Islet of Langerhans (tissue), 1 donor: ENCODE results near the gene NOP56.

Experiments used
- FAIRE-seq: peaks from one replicate; lab custom pipeline; 2011; peaks lifted over from hg19 to GRCh38; lab: Jason Lieb, UNC

NOP56 gene

DNA sequence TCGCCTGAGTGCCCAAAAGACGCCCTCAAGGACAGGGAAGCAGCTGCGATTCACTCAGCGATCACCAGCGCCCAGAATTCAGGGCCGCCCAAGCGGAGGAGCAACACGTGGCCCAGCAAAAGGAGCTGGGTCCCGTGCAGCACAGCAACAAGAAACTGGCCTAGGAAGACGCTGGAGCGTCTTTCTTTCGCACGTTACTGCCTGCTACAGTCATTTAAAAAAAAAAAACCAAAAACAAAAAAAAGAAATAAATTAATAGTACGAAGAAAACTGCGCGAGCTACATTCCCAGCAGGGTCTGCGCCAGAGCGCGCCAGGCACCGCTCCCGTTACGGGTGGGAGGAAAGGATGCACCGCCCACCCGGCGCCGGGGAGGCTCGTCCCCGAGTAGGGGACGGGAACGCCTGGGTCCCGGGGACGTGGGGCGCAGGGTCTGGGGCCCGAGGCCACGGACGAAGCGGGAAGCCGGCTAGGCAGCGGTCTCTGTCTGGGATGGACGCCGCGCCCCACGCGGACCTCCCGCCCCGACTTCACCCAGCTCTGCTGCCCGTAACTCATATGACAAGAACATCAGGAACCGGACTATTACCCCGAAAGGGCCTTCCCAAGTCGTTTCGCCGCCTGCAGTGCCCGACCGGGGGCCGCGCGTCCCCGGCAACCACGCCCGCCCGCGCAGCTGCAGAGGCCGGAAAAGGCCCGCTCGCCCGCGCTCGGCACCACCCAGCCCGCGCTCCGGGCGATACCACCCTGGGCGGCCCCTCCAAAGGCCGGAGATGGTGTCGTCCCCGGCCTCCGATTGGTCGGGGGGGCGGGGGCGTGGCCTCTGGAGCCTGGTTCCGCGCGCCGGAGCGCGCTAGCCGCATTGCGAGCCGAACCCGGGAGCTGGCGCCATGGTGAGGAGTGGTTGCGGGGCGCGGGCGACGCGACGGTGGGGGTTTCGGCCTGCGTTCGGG, at the start of gene NOP56:
NOP56 (plus strand) TSS at position 861 of the 952 bp plus-strand sequence; CDS start at position 890, 29 bp downstream.
- FAIRE-seq = no peak

DNA sequence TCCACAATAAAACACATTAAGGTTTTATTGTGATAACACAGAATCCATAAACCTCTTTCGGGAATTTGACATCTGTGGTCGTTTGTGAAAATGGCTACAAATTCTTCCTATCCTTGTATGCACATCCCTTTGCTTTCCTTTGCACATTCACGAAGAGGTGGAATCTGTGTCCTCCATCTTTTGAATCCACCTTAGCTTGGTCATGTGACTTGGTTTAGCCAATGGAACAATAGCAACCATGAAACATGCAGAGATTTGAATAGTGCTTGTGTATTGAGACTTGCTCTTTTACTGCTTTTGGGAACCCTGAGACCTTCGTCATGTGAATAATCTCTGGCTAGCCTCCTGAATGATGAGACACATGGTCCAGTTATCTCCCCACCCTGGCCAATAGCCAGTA, 49.7 kb upstream of the NOP56 start:
- no peak for FAIRE-seq

- no peak for FAIRE-seq
Observed at GRCh38 chr20:2603816-2604505, 48.5 kb upstream of the NOP56 start.

DNA sequence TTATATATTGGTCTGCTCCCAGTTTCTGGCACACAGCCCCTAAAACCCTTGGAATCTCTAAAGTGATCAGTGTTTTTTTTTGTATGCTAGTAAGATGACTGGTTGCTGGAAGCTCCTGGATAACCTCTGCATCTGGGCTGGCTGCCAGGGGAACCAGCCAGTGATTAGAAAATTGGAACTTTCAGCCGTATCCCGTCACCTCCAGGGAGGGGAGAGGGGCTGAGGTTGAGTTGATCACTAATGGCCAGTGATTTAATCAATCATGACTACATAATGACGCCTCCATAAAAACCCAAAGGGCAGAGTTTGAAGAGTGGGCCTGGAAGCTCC, 48.0 kb upstream of the NOP56 start:
- FAIRE-seq = no peak

DNA sequence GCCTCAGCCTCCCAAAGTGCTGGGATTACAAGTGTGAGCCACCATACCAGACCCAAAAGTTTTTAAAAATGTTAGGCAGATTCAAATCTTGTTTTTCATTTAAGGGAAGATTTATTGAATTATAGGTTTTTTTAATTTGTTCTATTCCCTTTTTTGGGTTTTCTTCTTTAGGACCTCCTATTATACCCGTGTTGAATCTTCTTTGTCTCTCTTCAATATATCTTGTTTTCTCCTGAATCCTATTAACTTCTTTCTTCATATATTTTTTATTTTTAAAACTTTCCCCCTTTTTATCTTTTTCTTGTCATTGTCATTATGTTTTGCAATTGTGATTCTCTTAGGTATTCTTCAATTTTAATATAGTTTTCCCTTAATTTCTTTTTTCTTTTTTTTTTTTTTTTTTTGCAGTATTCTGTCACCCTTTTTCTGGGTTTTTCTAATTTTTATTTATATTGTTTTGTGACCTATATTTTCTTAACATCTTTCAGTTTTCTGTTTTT, 45.9 kb upstream of the NOP56 start:
- FAIRE-seq = no peak

DNA sequence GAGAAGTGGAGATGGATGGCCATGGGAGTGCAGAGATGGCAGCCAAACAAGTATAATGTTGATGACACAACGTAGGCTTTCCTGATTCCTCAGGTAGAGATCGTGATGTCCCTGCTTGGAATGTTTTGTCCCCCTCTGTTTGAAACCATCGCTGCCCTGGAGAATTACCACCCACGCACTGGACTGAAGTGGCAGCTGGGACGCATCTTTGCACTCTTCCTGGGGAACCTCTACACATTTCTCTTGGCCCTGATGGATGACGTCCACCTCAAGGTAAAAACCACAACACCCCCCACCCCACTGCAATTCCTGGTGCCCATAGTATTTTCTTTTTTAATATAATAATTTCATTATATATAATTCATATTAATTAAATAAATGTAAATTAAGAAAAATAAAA, 42.1 kb upstream of the NOP56 start:
- no peak for FAIRE-seq

- no peak for FAIRE-seq
Observed at GRCh38 chr20:2610941-2611720, 41.3 kb upstream of the NOP56 start.

- FAIRE-seq = no peak
Observed at GRCh38 chr20:2612073-2612472, 40.4 kb upstream of the NOP56 start.

GRCh38 chr20:2616634-2617033, 35.8 kb upstream of the NOP56 start:
- FAIRE-seq = no peak

DNA sequence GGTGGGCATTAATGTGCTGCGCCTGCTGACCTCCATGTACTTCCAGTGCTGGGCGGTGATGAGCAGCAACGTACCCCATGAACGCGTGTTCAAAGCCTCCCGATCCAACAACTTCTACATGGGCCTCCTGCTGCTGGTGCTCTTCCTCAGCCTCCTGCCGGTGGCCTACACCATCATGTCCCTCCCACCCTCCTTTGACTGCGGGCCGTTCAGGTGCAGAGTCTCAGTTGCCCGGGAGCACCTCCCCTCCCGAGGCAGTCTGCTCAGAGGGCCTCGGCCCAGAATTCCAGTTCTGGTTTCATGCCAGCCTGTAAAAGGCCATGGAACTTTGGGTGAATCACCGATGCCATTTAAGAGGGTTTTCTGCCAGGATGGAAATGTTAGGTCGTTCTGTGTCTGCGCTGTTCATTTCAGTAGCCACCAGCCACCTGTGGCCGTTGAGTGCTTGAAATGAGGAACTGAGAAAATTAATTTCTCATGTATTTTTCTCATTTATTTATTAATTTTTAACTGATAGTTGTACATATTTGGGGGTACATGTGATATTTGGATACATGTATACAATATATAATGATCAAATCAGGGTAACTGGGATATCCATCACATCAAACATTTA, 35.2 kb upstream of the NOP56 start:
- FAIRE-seq = no peak

DNA sequence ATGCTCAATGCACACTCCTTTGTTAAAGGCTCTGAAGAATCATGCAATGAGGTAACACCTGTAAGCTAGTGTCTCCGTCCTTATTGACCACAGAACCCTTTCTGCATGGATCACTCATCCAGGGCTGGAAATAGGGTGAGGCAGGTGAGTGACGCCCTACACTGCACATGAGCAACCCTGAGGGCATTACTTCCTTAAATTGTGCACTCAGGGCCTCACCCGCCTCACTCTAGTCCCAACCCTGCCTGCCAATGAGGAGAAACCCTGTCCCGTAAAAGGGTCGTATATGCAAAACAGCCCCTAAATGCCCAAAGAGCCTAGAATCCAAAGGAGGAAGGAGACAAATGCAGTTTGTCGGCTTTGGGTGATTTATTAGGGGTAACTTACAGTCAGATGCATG, 33.6 kb upstream of the NOP56 start:
- no peak for FAIRE-seq

- no peak for FAIRE-seq
Observed at GRCh38 chr20:2619337-2619736, 33.1 kb upstream of the NOP56 start.

- FAIRE-seq = no peak
Observed at GRCh38 chr20:2619961-2620595, 32.4 kb upstream of the NOP56 start.

- no peak for FAIRE-seq
Observed at GRCh38 chr20:2624190-2624589, 28.2 kb upstream of the NOP56 start.

GRCh38 chr20:2625062-2625461, 27.4 kb upstream of the NOP56 start:
- no peak for FAIRE-seq

DNA sequence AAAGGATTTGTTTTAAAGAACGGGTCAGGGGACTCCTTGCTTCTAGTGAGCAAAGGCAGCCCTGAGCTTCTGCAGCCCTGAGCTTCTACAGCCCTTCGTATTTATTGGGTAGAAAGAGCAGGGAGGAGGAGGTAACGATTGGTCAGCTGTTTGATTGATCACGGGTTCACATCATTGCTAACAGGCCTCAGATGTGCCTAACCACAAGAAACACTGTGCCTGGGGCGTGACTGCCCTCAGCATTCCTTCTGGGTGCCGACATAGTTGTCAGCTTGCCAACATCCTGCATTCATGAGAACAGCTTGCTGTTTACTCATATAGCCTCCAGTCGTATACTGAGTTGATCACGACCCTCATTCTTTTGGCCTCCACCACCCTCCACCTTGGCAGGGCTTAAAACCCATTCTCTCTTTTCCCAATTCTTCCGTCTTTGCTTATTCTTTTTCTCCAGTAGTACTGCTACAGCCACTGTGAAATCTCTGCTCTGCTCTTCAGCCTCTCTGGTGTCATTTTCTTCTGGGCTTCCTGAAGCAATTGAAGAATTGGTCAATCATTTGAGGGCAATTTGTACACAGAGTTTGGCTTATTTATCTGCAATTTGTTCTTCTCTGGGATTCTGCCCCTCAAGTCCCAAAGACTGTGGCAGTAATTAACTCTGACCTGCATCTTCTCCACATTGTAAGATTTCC, 25.4 kb upstream of the NOP56 start:
- no peak for FAIRE-seq

DNA sequence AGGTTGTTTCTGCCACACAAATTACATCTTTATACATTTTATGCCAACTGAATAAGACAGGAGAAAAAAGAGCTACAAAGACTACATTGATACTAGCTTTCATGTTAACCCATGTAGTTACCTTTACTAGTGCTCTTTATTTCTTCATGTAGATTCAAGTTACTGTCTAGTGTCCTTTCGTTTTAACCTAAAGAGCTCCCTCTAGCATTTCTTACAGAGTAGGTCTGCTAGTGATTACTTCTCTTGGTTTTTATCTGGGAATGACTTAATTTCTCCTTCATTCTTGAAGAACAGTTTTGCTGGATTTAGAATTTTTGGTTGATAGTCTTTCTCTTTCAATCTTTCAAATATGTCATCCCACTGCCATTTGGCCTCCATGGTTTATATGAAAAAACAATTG, 21.2 kb upstream of the NOP56 start:
- no peak for FAIRE-seq

DNA sequence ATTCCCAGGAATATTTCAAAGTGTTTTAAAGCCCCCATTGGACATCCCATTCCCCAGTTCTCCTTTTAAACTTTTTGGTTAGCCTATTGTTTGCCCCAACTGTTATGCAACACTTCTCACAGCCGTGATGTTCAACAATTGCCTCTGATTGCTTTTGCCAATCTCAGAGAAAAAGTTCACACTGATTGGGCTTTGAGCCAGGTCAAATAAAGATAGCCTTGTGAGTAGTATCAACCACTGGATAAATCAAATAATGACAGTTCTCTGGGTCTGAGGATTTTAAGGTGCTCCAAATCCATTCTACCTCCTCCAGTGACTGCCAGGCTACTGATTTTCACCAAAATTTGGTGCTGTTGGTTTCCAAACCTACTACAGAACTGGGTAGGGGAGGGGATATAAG, 19.1 kb upstream of the NOP56 start:
- no peak for FAIRE-seq

GRCh38 chr20:2637246-2637645, 15.2 kb upstream of the NOP56 start:
- FAIRE-seq = no peak

DNA sequence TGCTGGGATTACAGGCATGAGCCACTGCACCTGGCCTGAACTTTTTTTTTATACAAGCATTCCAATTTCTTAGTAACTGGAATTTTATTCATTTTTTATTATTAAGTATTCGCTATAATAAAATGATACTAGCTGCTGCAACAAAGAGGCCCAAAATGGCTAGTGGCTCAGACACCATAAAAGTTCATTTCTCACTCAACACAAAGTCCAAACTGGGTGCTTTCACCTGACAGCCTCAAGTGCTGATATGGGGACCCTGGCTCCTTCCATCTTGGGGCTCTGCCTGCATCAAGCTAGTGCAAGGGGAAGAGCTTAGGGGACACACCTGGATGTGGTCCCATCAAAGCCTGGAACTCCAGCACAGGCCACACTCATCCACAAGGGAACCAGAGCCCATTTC, 12.2 kb upstream of the NOP56 start:
- no peak for FAIRE-seq

GRCh38 chr20:2640899-2641298, 11.5 kb upstream of the NOP56 start:
- FAIRE-seq = no peak
